H1 (cell line): ENCODE data around the gene ZBP1. TPM values are rescaled to one million over a fixed set of nuclear protein-coding genes. Genes with fewer than 3 reads are reported as not detected.

Experiments
- CTCF ChIA-PET: fragments of 300-600 bp; sonication (Branson Sonifier 250); formaldehyde crosslinking; loops from one replicate; lab custom pipeline; 2021; ENCODE audit not compliant: partially characterized antibody; lab: Charles Lee
- POLR2A ChIA-PET: fragments of 300-600 bp; sonication (Branson Sonifier 250); formaldehyde crosslinking; loops from one replicate; lab custom pipeline; 2021; ENCODE audit warnings: inconsistent platforms; ENCODE audit not compliant: partially characterized antibody; lab: Charles Lee
- DNase-seq, 2 experiments: peaks; one replicate each; pipeline versions ENCODE4 v3.0.0 to v3.0.0-alpha.2; 2010 to 2022; ENCODE audit warnings: low spot score in 2 of 2, low read depth in 1 of 2, mixed read lengths in 1 of 2
- FAIRE-seq: peaks from 2 replicates; lab custom pipeline; 2011; peaks lifted over from hg19 to GRCh38; lab: Jason Lieb, UNC
- H2AFZ ChIP-seq: 2 replicates; pipeline ENCODE4 v1.8.1; 2012; ENCODE audit warnings: low read length, inconsistent platforms
- H2AK5ac ChIP-seq: 2 replicates; pipeline ENCODE4 v1.6.1; 2013; ENCODE audit warnings: low read depth, low read length
- H2BK120ac ChIP-seq: replicated peaks from 2 replicates; pipeline ENCODE3; 2013; ENCODE audit warnings: low read depth, low read length, inconsistent platforms
- H2BK12ac ChIP-seq: 2 replicates; pipeline ENCODE4 v1.6.1; 2013; ENCODE audit warnings: low read depth, low read length
- H2BK15ac ChIP-seq: 2 replicates; pipeline ENCODE4 v1.6.1; 2013; ENCODE audit warnings: low read length
- H2BK20ac ChIP-seq: 2 replicates; pipeline ENCODE4 v1.6.1; 2013; ENCODE audit warnings: low read length
- H2BK5ac ChIP-seq: 2 replicates; pipeline ENCODE4 v1.6.1; 2013; ENCODE audit warnings: low read depth, low read length
- H3K14ac ChIP-seq: 2 replicates; pipeline ENCODE4 v1.6.1; 2013; ENCODE audit warnings: inconsistent platforms; ENCODE audit not compliant: insufficient read length
- H3K18ac ChIP-seq: 2 replicates; pipeline ENCODE4 v1.6.1; 2013; ENCODE audit warnings: low read length; ENCODE audit errors: extremely low read depth
- H3K23ac ChIP-seq: 2 replicates; pipeline ENCODE4 v1.6.1; 2013; ENCODE audit warnings: inconsistent platforms; ENCODE audit not compliant: insufficient read length
- H3K23me2 ChIP-seq: 2 replicates; pipeline ENCODE4 v1.6.1; 2013; ENCODE audit warnings: low read depth, low read length
- H3K27ac ChIP-seq: 2 replicates; pipeline ENCODE4 v1.6.1; 2011; ENCODE audit warnings: low read depth, low read length, inconsistent platforms
- H3K27me3 ChIP-seq, 4 experiments: replicated peaks in 1 of 4; 1 replicate in 1 of 4; 2 replicates in 3 of 4; pipeline versions ENCODE4 v1.6.1 to v1.8.1; 2011 to 2013; ENCODE audit warnings: low read length in 3 of 4, mild to moderate bottlenecking in 3 of 4, inconsistent platforms in 2 of 4, mixed read lengths in 2 of 4, moderate library complexity in 1 of 4; ENCODE audit not compliant: control insufficient read depth in 3 of 4, insufficient read depth in 3 of 4; ENCODE audit errors: extremely low read depth in 1 of 4
- H3K36me3 ChIP-seq, 4 experiments: 2 replicates each; pipeline versions ENCODE4 v1.6.1 to v1.8.1; 2011 to 2013; ENCODE audit warnings: mild to moderate bottlenecking in 4 of 4, low read length in 3 of 4, moderate library complexity in 2 of 4, control low read depth in 1 of 4, inconsistent platforms in 1 of 4; ENCODE audit not compliant: insufficient read depth in 4 of 4, control insufficient read depth in 2 of 4
- H3K4ac ChIP-seq: replicated peaks from 2 replicates; pipeline ENCODE3; 2013; ENCODE audit warnings: low read length, low read depth, mixed read lengths, inconsistent platforms; ENCODE audit not compliant: insufficient read length
- H3K4me1 ChIP-seq, 4 experiments: replicated peaks in 1 of 4; 1 replicate in 1 of 4; 2 replicates in 3 of 4; pipeline versions ENCODE4 v1.6.1 to v1.8.1; 2011 to 2013; ENCODE audit warnings: low read length in 3 of 4, inconsistent platforms in 2 of 4, mixed read lengths in 1 of 4; ENCODE audit not compliant: insufficient read depth in 4 of 4, control insufficient read depth in 3 of 4
- H3K4me2 ChIP-seq, 2 experiments: 2 replicates each; pipeline versions ENCODE4 v1.6.1 to v1.8.1; 2011 to 2013; ENCODE audit warnings: low read depth in 2 of 2, low read length in 2 of 2, control low read depth in 1 of 2, inconsistent platforms in 1 of 2, mild to moderate bottlenecking in 1 of 2; ENCODE audit not compliant: insufficient read depth in 1 of 2
- H3K4me3 ChIP-seq, 4 experiments: fragments of 200-600, 300-600 bp in 1 of 4; sonication (generic), shearing (Covaris generic), sonication (Bioruptor Twin) in 1 of 4; 2 replicates each; pipeline versions ENCODE4 v1.5.1 to v1.8.1; 2011 to 2016; ENCODE audit warnings: low read length in 4 of 4, low read depth in 3 of 4, control low read depth in 2 of 4, inconsistent platforms in 2 of 4, mild to moderate bottlenecking in 2 of 4, mixed read lengths in 1 of 4, moderate library complexity in 1 of 4; ENCODE audit not compliant: insufficient read depth in 2 of 4; ENCODE audit errors: extremely low read depth in 1 of 4
- H3K56ac ChIP-seq: replicated peaks from 2 replicates; pipeline ENCODE3; 2013; ENCODE audit warnings: low read depth, mild to moderate bottlenecking, mixed read lengths, low read length, inconsistent platforms; ENCODE audit not compliant: insufficient read length
- H3K79me1 ChIP-seq: 2 replicates; pipeline ENCODE4 v1.6.1; 2013; ENCODE audit warnings: low read depth, low read length, control low read depth
- H3K79me2 ChIP-seq, 2 experiments: 2 replicates each; pipeline versions ENCODE4 v1.6.1 to v1.8.1; 2012 to 2013; ENCODE audit warnings: low read length in 2 of 2, mild to moderate bottlenecking in 2 of 2, inconsistent platforms in 1 of 2; ENCODE audit not compliant: insufficient read depth in 2 of 2, control insufficient read depth in 1 of 2
- H3K9ac ChIP-seq, 4 experiments: replicated peaks in 1 of 4; 1 replicate in 1 of 4; 2 replicates in 3 of 4; pipeline versions ENCODE4 v1.6.1 to v1.8.1; 2011 to 2013; ENCODE audit warnings: low read depth in 3 of 4, low read length in 3 of 4, control low read depth in 2 of 4, mild to moderate bottlenecking in 2 of 4, moderate library complexity in 2 of 4, inconsistent platforms in 1 of 4; ENCODE audit errors: extremely low read depth in 1 of 4
- H3K9me3 ChIP-seq, 2 experiments: 2 replicates each; pipeline versions ENCODE4 v1.6.1 to v1.8.1; 2012 to 2013; ENCODE audit warnings: mild to moderate bottlenecking in 2 of 2, moderate library complexity in 2 of 2, control low read depth in 1 of 2, inconsistent platforms in 1 of 2, low read depth in 1 of 2, low read length in 1 of 2, mixed read lengths in 1 of 2; ENCODE audit not compliant: insufficient read depth in 2 of 2
- H4K20me1 ChIP-seq, 2 experiments: replicated peaks in 1 of 2; 2 replicates each; pipeline versions ENCODE3 to v1.8.1; 2011 to 2013; ENCODE audit warnings: inconsistent platforms in 2 of 2, low read length in 2 of 2, mild to moderate bottlenecking in 1 of 2; ENCODE audit not compliant: insufficient read depth in 2 of 2, control insufficient read depth in 1 of 2
- H4K5ac ChIP-seq: 2 replicates; pipeline ENCODE4 v1.6.1; 2013; ENCODE audit warnings: low read length, low read depth, mixed read lengths, inconsistent platforms; ENCODE audit not compliant: insufficient read length
- H4K8ac ChIP-seq: 2 replicates; pipeline ENCODE4 v1.8.0; 2013; ENCODE audit warnings: mild to moderate bottlenecking, moderate library complexity, low read length, inconsistent platforms; ENCODE audit not compliant: insufficient read depth; ENCODE audit errors: extremely low read depth
- H4K91ac ChIP-seq: replicated peaks from 2 replicates; pipeline ENCODE3; 2013; ENCODE audit warnings: low read length, mixed read lengths, inconsistent platforms; ENCODE audit not compliant: insufficient read length
- CREB1 ChIP-seq: IDR thresholded peaks from 2 replicates; pipeline ENCODE4 v1.6.1; 2012; ENCODE audit warnings: inconsistent platforms
- HDAC2 ChIP-seq, 2 experiments: fragments of 300-600 bp in 1 of 2; sonication (generic) in 1 of 2; IDR thresholded peaks; 2 replicates each; pipeline ENCODE4 v1.6.1; 2011 to 2012; ENCODE audit warnings: low read depth in 2 of 2, low read length in 2 of 2, mild to moderate bottlenecking in 2 of 2, moderate library complexity in 2 of 2, borderline replicate concordance in 1 of 2, inconsistent platforms in 1 of 2
- KDM1A ChIP-seq: fragments of 200-600, 300-600 bp; sonication (generic); IDR thresholded peaks from 2 replicates; pipeline ENCODE4 v1.7.1; 2016; ENCODE audit warnings: mild to moderate bottlenecking, low read length, borderline replicate concordance
- RNF2 ChIP-seq: fragments of 200-900, 300-1000 bp; sonication (generic); IDR thresholded peaks from 2 replicates; pipeline ENCODE4 v1.7.1; 2016; ENCODE audit warnings: borderline replicate concordance, low read depth, mild to moderate bottlenecking, antibody characterized with exemption, low read length; ENCODE audit not compliant: poor library complexity, severe bottlenecking; ENCODE audit errors: missing control alignments
- WGBS, 2 experiments: shearing (Covaris generic) in 1 of 2; methylation state at CpG; one replicate each; pipeline versions ENCODE4 v1.1.6 to v1.1.7; 2013 to 2015; ENCODE audit warnings: low lambda C conversion rate in 2 of 2, mixed read lengths in 2 of 2, inconsistent platforms in 1 of 2, low coverage in 1 of 2, missing lambda C conversion rate in 1 of 2; ENCODE audit not compliant: insufficient replicate concordance in 2 of 2, insufficient coverage in 1 of 2, insufficient read length in 1 of 2; ENCODE audit errors: extremely low coverage in 1 of 2, missing lambda C conversion rate in 1 of 2; 5-methylcytosine and 5-hydroxymethylcytosine counted together
- polyA plus RNA-seq, 7 experiments: library from polyadenylated mRNA; depleted of rRNA in 3 of 7; stranded (reverse) in 5 of 7; unstranded in 2 of 7; fragments of >200 nt in 5 of 7; fragments of 200-250 nt in 2 of 7; gene quantifications; 1 replicate in 5 of 7; 2 replicates in 1 of 7; 4 replicates in 1 of 7; pipeline versions ENCODE4 v1.2.1 to v1.2.3, GENCODE V29; 2011 to 2013; ENCODE audit warnings: missing spikeins in 2 of 7, mixed read lengths in 2 of 7
- total RNA-seq: library from RNA; stranded (reverse); fragmentation: NEBNext Ultra II Directional; extraction: Animal tissue kit (Norgen Biotek cat#: 25700); gene quantifications from 2 replicates; pipeline ENCODE4 v1.2.1, GENCODE V29; 2021
- TF ChIP-seq, protein P1 (sequence below): IDR thresholded peaks from 2 replicates; pipeline ENCODE4 v1.6.1; 2011; ENCODE audit warnings: low read length, improper control_type of control experiment
- TF ChIP-seq, protein P2 (sequence below), 3 experiments: IDR thresholded peaks; 1 replicate in 2 of 3; 2 replicates in 1 of 3; pipeline versions ENCODE4 v1.5.1 to v1.6.1; 2011; ENCODE audit warnings: low read length in 3 of 3, mild to moderate bottlenecking in 3 of 3, inconsistent platforms in 2 of 3, low read depth in 1 of 3, moderate library complexity in 1 of 3; ENCODE audit not compliant: insufficient read depth in 1 of 3; ENCODE audit errors: control extremely low read depth in 1 of 3
- TF ChIP-seq, protein P3 (sequence below): IDR thresholded peaks from 2 replicates; pipeline ENCODE4 v1.6.1; 2012; ENCODE audit warnings: inconsistent platforms

The ZBP1 gene
- total and polyA plus RNA-seq, 2 of the 8 experiments (the other 6 are each of a cell fraction or from before 2014, with no cell fraction given) = not detected

DNA sequence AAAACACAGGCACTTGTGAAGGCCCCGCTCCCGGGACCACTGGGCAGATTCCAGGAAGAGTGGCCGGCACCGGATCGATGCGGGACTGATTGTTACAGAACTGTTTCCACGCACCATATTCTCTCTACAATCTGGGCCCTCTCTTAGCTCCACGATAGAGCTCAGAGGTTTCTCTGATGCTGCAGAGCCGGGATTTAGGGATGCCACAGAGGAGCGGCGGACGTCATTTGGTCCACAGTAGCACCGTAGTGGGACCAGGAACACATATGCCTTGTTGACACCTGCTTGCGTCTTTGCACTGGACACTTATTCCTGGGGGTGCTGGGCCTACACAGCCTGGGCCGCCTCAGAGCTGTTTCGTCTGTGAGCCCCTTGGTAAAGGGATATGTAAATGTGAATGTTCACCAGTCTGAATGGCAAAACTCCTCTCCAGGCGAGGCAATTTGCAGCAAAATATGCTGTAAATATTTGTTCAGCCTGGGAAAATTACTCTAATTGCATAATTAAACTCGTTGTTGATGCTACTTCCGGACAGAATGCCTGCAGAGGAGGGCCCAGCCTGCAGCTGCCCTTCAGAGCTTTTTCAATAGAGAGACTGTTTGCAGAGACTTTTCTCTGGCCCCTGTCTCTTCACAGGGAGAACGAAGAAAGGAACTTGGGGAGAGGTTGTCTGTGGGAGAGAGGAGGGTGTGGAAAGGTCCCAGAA, 49.9 kb downstream of the ZBP1 start:
- 81% methylated on average over 20 of the region's 20 CpGs; no CpG with 5 or more reads in 1 of the 2 experiments for WGBS, 2 experiments
- Histone ChIP-seq H3K27me3 (peaks cover 0 to 4% (median 0%) of the 10 kb centered on the region in 4 experiments; a peak in 4 of 7 replicates), H3K9me3 (no peaks in the 10 kb centered on the region), H3K14ac (no peak overlapping the region), H2AFZ (no peak overlapping the region), H4K5ac (no peak overlapping the region), H2BK20ac (no peak overlapping the region), H3K23me2 (no peaks in the 10 kb centered on the region), H3K4me2 (no peak overlapping the region), H3K36me3 (no peaks in the 10 kb centered on the region), H3K23ac (no peak overlapping the region), H4K8ac (no peak overlapping the region), H3K18ac (no peak overlapping the region), H3K56ac (no peak overlapping the region), H3K4me3 (no peak overlapping the region), H3K9ac (no peak overlapping the region), H3K27ac (no peak overlapping the region), H2BK120ac (no peak overlapping the region), H3K4ac (no peak overlapping the region), H3K79me2 (no peaks in the 10 kb centered on the region), H2BK5ac (no peak overlapping the region), H2BK12ac (no peak overlapping the region), H2BK15ac (0 out of 2 replicates have a peak overlapping the region, but pooled peaks have one; percentile 53), H2AK5ac (no peak overlapping the region), H4K91ac (no peak overlapping the region), H4K20me1 (no peaks in the 10 kb centered on the region), H3K79me1 (no peaks in the 10 kb centered on the region), H3K4me1 (peaks cover 0 to 10% (median 3%) of the 10 kb centered on the region in 4 experiments; a peak in 4 of 7 replicates)
- CTCF ChIA-PET = interaction anchor here (0.6 to 7.9 kb wide), 7 partner anchors 11 to 548 kb away, joined by 3 to 67 read pairs (median 4); no protein-coding TSS in a partner anchor
- POLR2A ChIA-PET = interaction anchor here (1.0 kb wide), 1 partner anchor 8 kb away, joined by 3 read pairs; no protein-coding TSS in a partner anchor
- DNase-seq = no peak
- FAIRE-seq = no peak
- TF ChIP-seq, protein P1, sequence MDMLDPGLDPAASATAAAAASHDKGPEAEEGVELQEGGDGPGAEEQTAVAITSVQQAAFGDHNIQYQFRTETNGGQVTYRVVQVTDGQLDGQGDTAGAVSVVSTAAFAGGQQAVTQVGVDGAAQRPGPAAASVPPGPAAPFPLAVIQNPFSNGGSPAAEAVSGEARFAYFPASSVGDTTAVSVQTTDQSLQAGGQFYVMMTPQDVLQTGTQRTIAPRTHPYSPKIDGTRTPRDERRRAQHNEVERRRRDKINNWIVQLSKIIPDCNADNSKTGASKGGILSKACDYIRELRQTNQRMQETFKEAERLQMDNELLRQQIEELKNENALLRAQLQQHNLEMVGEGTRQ = no peak
- no peak for TF ChIP-seq CREB1
- TF ChIP-seq KDM1A = no peak
- no peak for TF ChIP-seq RNF2
- no peak for TF ChIP-seq HDAC2 (IDR thresholded peaks at IDR 0.05; ENCODE audit: borderline replicate concordance in 1 of 2, low read depth in 2 of 2, low read length in 2 of 2)
- TF ChIP-seq, protein P2, sequence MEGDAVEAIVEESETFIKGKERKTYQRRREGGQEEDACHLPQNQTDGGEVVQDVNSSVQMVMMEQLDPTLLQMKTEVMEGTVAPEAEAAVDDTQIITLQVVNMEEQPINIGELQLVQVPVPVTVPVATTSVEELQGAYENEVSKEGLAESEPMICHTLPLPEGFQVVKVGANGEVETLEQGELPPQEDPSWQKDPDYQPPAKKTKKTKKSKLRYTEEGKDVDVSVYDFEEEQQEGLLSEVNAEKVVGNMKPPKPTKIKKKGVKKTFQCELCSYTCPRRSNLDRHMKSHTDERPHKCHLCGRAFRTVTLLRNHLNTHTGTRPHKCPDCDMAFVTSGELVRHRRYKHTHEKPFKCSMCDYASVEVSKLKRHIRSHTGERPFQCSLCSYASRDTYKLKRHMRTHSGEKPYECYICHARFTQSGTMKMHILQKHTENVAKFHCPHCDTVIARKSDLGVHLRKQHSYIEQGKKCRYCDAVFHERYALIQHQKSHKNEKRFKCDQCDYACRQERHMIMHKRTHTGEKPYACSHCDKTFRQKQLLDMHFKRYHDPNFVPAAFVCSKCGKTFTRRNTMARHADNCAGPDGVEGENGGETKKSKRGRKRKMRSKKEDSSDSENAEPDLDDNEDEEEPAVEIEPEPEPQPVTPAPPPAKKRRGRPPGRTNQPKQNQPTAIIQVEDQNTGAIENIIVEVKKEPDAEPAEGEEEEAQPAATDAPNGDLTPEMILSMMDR (IDR thresholded peaks at IDR 0.05; ENCODE audit: control extremely low read depth in 1 of 3, insufficient read depth in 1 of 3, low read depth in 1 of 3, low read length in 3 of 3) = no peak
- TF ChIP-seq, protein P3, sequence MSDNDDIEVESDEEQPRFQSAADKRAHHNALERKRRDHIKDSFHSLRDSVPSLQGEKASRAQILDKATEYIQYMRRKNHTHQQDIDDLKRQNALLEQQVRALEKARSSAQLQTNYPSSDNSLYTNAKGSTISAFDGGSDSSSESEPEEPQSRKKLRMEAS = no peak
